Esophagus squamous epithelium (tissue), 5 donors: ENCODE results near the gene CTNNAL1. TPM values are rescaled to one million over a fixed set of nuclear protein-coding genes. Genes with fewer than 3 reads are reported as not detected.

ENCODE experiments used
- DNase-seq: peaks from one replicate; lab custom pipeline; 2025; lab: John Stamatoyannopoulos, UW
- H3K27ac ChIP-seq, 4 donors: fragments of 200-600 bp; sonication (generic); one replicate each; pipeline ENCODE4 v1.5.1; 2016 to 2019; ENCODE audit warnings: mild to moderate bottlenecking in 1 of 4
- H3K27me3 ChIP-seq, 4 donors: fragments of 200-600 bp; sonication (generic); 1 replicate in 3 of 4; 2 replicates in 1 of 4; pipeline versions ENCODE4 v1.5.1 to v1.6.0; 2017 to 2021; ENCODE audit warnings: antibody characterized with exemption in 1 of 4
- H3K36me3 ChIP-seq, 3 donors: fragments of 200-600 bp; sonication (generic); one replicate each; pipeline ENCODE4 v1.5.1; 2016 to 2019
- H3K4me1 ChIP-seq, 3 donors: fragments of 200-600 bp; sonication (generic); one replicate each; pipeline ENCODE4 v1.5.1; 2017 to 2019
- H3K4me3 ChIP-seq, 4 donors: fragments of 200-600 bp; sonication (generic); 1 replicate in 3 of 4; 2 replicates in 1 of 4; pipeline ENCODE4 v1.5.1; 2016 to 2019; ENCODE audit warnings: mild to moderate bottlenecking in 2 of 4, moderate library complexity in 1 of 4
- H3K9me3 ChIP-seq, 3 donors: fragments of 200-600 bp; sonication (generic); one replicate each; pipeline ENCODE4 v1.5.1; 2016 to 2019
- POLR2A ChIP-seq, 4 donors: fragments of 450-650 bp; IDR thresholded peaks; one replicate each; pipeline ENCODE4 v1.6.1; 2017; ENCODE audit warnings: antibody characterized with exemption in 4 of 4, mild to moderate bottlenecking in 4 of 4, moderate library complexity in 3 of 4
- WGBS, 2 donors: methylation state at CpG; one replicate each; pipeline ENCODE4 v1.1.5; 2018; 5-methylcytosine and 5-hydroxymethylcytosine counted together
- intact Hi-C: fragments of 100-400 bp; cut with DNase I; formaldehyde crosslinking; loops from one replicate; pipeline ENCODE4 v1.15.0; 2022
- total RNA-seq, 4 donors: library from RNA; depleted of rRNA; stranded (reverse); fragments of >200 nt; gene quantifications; one replicate each; pipeline ENCODE4 v1.1.0, GENCODE V29; 2016
- TF ChIP-seq, protein P1 (sequence below), 6 experiments: fragments of 450-650 bp in 4 of 6; fragments of 200-600 bp in 2 of 6; sonication (generic) in 2 of 6; IDR thresholded peaks; one replicate each; pipeline ENCODE4 v1.5.1; 2016 to 2019; ENCODE audit warnings: antibody characterized with exemption in 6 of 6, mild to moderate bottlenecking in 4 of 6, moderate library complexity in 4 of 6
- donor health status: DM: yes; HTN: yes; CAD: no.

Gene CTNNAL1
- total RNA-seq, 4 donors from 2014 or later, result 7.5 to 31.3 (median 15.7) TPM

DNA sequence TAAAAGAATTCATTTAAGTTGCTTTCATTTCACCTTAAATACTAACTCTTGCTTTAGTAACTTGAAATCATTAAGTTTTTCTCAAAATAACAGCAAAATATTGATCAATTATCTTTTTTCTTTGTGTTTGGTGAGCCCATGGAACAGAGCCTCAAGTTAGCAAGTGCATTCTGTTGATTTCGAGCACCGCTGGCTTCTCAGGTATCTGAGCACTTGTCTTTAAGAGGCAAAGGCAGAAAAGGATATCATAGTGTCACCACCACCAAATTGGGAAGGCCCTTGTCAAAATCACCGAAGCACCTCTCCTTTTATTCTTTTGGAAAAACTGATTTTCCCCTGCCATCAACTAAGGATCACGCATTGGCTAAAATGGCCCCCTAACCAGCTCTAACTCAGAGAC lies 17.1 kb upstream of the CTNNAL1 start:
- TF ChIP-seq POLR2A (IDR thresholded peaks at IDR 0.05), result no peak
- H3K27ac ChIP-seq, result no peak overlapping the region
- peaks cover 0 to 83% (median 19%) of the 10 kb centered on the region in 3 donors for H3K36me3 ChIP-seq
- H3K9me3 ChIP-seq, result no peaks in the 10 kb centered on the region
- H3K4me3 ChIP-seq, result no peak overlapping the region
- intact Hi-C loops, result no loop called here
- H3K27me3 ChIP-seq, result no peaks in the 10 kb centered on the region
- H3K4me1 ChIP-seq, result peaks cover 0 to 27% (median 6%) of the 10 kb centered on the region in 3 donors
- no peak for DNase-seq
- 97 to 100% methylated on average over 4 of the region's 4 CpGs for WGBS, 2 donors

GRCh38 chr9:109028457-109028856 lies 15.2 kb upstream of the CTNNAL1 start:
- WGBS, 2 donors, result 93 to 95% methylated on average over 4 of the region's 4 CpGs
- H3K27ac ChIP-seq, result no peak overlapping the region
- intact Hi-C loops, result no loop called here
- no peak overlapping the region for H3K4me3 ChIP-seq
- peaks cover 0 to 28% (median 6%) of the 10 kb centered on the region in 3 donors for H3K4me1 ChIP-seq
- H3K9me3 ChIP-seq, result no peaks in the 10 kb centered on the region
- no peak for DNase-seq
- TF ChIP-seq, protein P1, sequence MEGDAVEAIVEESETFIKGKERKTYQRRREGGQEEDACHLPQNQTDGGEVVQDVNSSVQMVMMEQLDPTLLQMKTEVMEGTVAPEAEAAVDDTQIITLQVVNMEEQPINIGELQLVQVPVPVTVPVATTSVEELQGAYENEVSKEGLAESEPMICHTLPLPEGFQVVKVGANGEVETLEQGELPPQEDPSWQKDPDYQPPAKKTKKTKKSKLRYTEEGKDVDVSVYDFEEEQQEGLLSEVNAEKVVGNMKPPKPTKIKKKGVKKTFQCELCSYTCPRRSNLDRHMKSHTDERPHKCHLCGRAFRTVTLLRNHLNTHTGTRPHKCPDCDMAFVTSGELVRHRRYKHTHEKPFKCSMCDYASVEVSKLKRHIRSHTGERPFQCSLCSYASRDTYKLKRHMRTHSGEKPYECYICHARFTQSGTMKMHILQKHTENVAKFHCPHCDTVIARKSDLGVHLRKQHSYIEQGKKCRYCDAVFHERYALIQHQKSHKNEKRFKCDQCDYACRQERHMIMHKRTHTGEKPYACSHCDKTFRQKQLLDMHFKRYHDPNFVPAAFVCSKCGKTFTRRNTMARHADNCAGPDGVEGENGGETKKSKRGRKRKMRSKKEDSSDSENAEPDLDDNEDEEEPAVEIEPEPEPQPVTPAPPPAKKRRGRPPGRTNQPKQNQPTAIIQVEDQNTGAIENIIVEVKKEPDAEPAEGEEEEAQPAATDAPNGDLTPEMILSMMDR (IDR thresholded peaks at IDR 0.05), result no peak
- no peak for TF ChIP-seq POLR2A (IDR thresholded peaks at IDR 0.05)
- no peaks in the 10 kb centered on the region for H3K27me3 ChIP-seq
- peaks cover 0 to 82% (median 12%) of the 10 kb centered on the region in 3 donors for H3K36me3 ChIP-seq

GRCh38 chr9:109027176-109027575 lies 13.9 kb upstream of the CTNNAL1 start:
- H3K27ac ChIP-seq, result peak overlapping the region in 3 of 4 donors; percentile 39 to 59 (median 46)

GRCh38 chr9:109026306-109026705 lies 13.0 kb upstream of the CTNNAL1 start:
- WGBS, 2 donors, result 85 to 88% methylated on average over 7 of the region's 7 CpGs
- intact Hi-C loops, result no loop called here
- TF ChIP-seq POLR2A (IDR thresholded peaks at IDR 0.05), result no peak
- TF ChIP-seq, protein P1 (IDR thresholded peaks at IDR 0.05), result no peak
- DNase-seq, result no peak
- Histone ChIP-seq H3K4me3 (no peak overlapping the region), H3K9me3 (no peaks in the 10 kb centered on the region), H3K36me3 (peaks cover 0 to 60% (median 0%) of the 10 kb centered on the region in 3 donors), H3K27me3 (no peaks in the 10 kb centered on the region), H3K27ac (peak overlapping the region in 2 of 4 donors; percentile 39 to 59), H3K4me1 (peaks cover 0 to 40% (median 6%) of the 10 kb centered on the region in 3 donors)

More at GRCh38 chr9:109027176-109027575, 13.9 kb upstream of the CTNNAL1 start:
- 37 to 46% methylated on average over 2 of the region's 2 CpGs for WGBS, 2 donors
- Histone ChIP-seq H3K4me3 (no peak overlapping the region), H3K9me3 (no peaks in the 10 kb centered on the region), H3K4me1 (peaks cover 0 to 40% (median 6%) of the 10 kb centered on the region in 3 donors), H3K27me3 (no peaks in the 10 kb centered on the region), H3K36me3 (peaks cover 0 to 69% (median 0%) of the 10 kb centered on the region in 3 donors)
- intact Hi-C loops, result no loop called here
- TF ChIP-seq POLR2A (IDR thresholded peaks at IDR 0.05), result no peak
- TF ChIP-seq, protein P1 (IDR thresholded peaks at IDR 0.05), result no peak
- DNase-seq, result no peak

- no peak overlapping the region for H3K27ac ChIP-seq
- no peak overlapping the region for H3K4me3 ChIP-seq
- no peak for DNase-seq
- peaks cover 0 to 59% (median 6%) of the 10 kb centered on the region in 3 donors for H3K4me1 ChIP-seq
- H3K27me3 ChIP-seq, result no peaks in the 10 kb centered on the region
- no peak for TF ChIP-seq POLR2A (IDR thresholded peaks at IDR 0.05)
- TF ChIP-seq, protein P1 (IDR thresholded peaks at IDR 0.05), result no peak
- H3K9me3 ChIP-seq, result no peaks in the 10 kb centered on the region
- intact Hi-C loops, result no loop called here
- H3K36me3 ChIP-seq, result peaks cover 0 to 57% (median 0%) of the 10 kb centered on the region in 3 donors
Measured at GRCh38 chr9:109022873-109023272, 9.6 kb upstream of the CTNNAL1 start.
